Mesenchymal stem cell (in vitro differentiated cells and primary cell): ENCODE results near the gene TFPT.

ENCODE experiments used
- DNase-seq: peaks from one replicate; pipeline ENCODE4 v3.0.0-alpha.2; 2013
- H2AFZ ChIP-seq: one replicate; pipeline ENCODE4 v1.6.1; 2013; ENCODE audit warnings: low read depth, mild to moderate bottlenecking, control low read depth, inconsistent platforms, low read length, moderate library complexity
- H2AK5ac ChIP-seq: 2 replicates; pipeline ENCODE4 v1.6.1; 2013; ENCODE audit warnings: low read length, moderate library complexity, mild to moderate bottlenecking, inconsistent platforms; ENCODE audit not compliant: severe bottlenecking
- H2BK120ac ChIP-seq: one replicate; pipeline ENCODE4 v1.6.1; 2013; ENCODE audit warnings: low read depth, mild to moderate bottlenecking, inconsistent platforms, low read length, moderate library complexity
- H2BK12ac ChIP-seq, 2 experiments: one replicate each; pipeline ENCODE4 v1.6.1; 2013; ENCODE audit warnings: inconsistent platforms in 2 of 2, low read length in 2 of 2, mild to moderate bottlenecking in 2 of 2, moderate library complexity in 2 of 2, control low read depth in 1 of 2
- H2BK15ac ChIP-seq: one replicate; pipeline ENCODE4 v1.6.1; 2013; ENCODE audit warnings: mild to moderate bottlenecking, low read depth, inconsistent platforms; ENCODE audit not compliant: poor library complexity, severe bottlenecking
- H2BK5ac ChIP-seq: 2 replicates; pipeline ENCODE4 v1.6.1; 2013; ENCODE audit warnings: low read depth, mild to moderate bottlenecking, low read length, control low read depth, inconsistent platforms; ENCODE audit not compliant: poor library complexity, severe bottlenecking
- H3K14ac ChIP-seq, 2 experiments: one replicate each; pipeline ENCODE4 v1.6.1; 2013; ENCODE audit warnings: inconsistent platforms in 2 of 2, low read length in 2 of 2, control low read depth in 1 of 2, mild to moderate bottlenecking in 1 of 2, moderate library complexity in 1 of 2
- H3K18ac ChIP-seq, 2 experiments: one replicate each; pipeline ENCODE4 v1.6.1; 2013; ENCODE audit warnings: inconsistent platforms in 2 of 2, low read length in 2 of 2, control low read depth in 1 of 2, low read depth in 1 of 2, mild to moderate bottlenecking in 1 of 2
- H3K23ac ChIP-seq, 2 experiments: one replicate each; pipeline ENCODE4 v1.6.1; 2013; ENCODE audit warnings: inconsistent platforms in 2 of 2, low read length in 2 of 2, mild to moderate bottlenecking in 2 of 2, moderate library complexity in 2 of 2, control low read depth in 1 of 2
- H3K27ac ChIP-seq: 2 replicates; pipeline ENCODE4 v1.5.1; 2013; ENCODE audit warnings: mild to moderate bottlenecking, moderate library complexity, low read length, control low read depth, inconsistent platforms; ENCODE audit not compliant: poor library complexity, severe bottlenecking
- H3K27me3 ChIP-seq, 2 experiments: 2 replicates each; pipeline versions ENCODE4 v1.6.1 to v1.7.0; 2013; ENCODE audit warnings: low read length in 2 of 2, mild to moderate bottlenecking in 2 of 2, moderate library complexity in 2 of 2, control low read depth in 1 of 2, inconsistent platforms in 1 of 2; ENCODE audit not compliant: control insufficient read depth in 1 of 2, insufficient read depth in 1 of 2
- H3K36me3 ChIP-seq, 2 experiments: 2 replicates each; pipeline versions ENCODE4 v1.6.1 to v1.7.0; 2013; ENCODE audit warnings: low read length in 2 of 2, control low read depth in 1 of 2, inconsistent platforms in 1 of 2, low read depth in 1 of 2, mild to moderate bottlenecking in 1 of 2; ENCODE audit not compliant: insufficient read depth in 2 of 2, control insufficient read depth in 1 of 2
- H3K4ac ChIP-seq, 2 experiments: one replicate each; pipeline ENCODE4 v1.6.1; 2013; ENCODE audit warnings: inconsistent platforms in 2 of 2, low read length in 2 of 2, mild to moderate bottlenecking in 2 of 2, moderate library complexity in 2 of 2, control low read depth in 1 of 2, low read depth in 1 of 2
- H3K4me1 ChIP-seq: 2 replicates; pipeline ENCODE4 v1.6.1; 2013; ENCODE audit warnings: low read depth, low read length, control low read depth; ENCODE audit not compliant: control insufficient read depth, insufficient read depth
- H3K4me2 ChIP-seq: 2 replicates; pipeline ENCODE4 v1.6.1; 2013; ENCODE audit warnings: low read length, mild to moderate bottlenecking, inconsistent platforms; ENCODE audit not compliant: poor library complexity, severe bottlenecking
- H3K4me3 ChIP-seq, 2 experiments: 2 replicates each; pipeline versions ENCODE4 v1.5.1 to v1.7.0; 2013; ENCODE audit warnings: low read length in 2 of 2, mild to moderate bottlenecking in 2 of 2, control low read depth in 1 of 2, low read depth in 1 of 2; ENCODE audit not compliant: insufficient read depth in 1 of 2
- H3K79me1 ChIP-seq: replicated peaks from 2 replicates; pipeline ENCODE4 v1.6.1; 2013; ENCODE audit warnings: mild to moderate bottlenecking, control low read depth, low read length, inconsistent platforms; ENCODE audit not compliant: poor library complexity, severe bottlenecking
- H3K9ac ChIP-seq: 2 replicates; pipeline ENCODE4 v1.7.0; 2013; ENCODE audit warnings: mild to moderate bottlenecking, low read length, moderate library complexity
- H3K9me3 ChIP-seq: 2 replicates; pipeline ENCODE4 v1.7.0; 2013; ENCODE audit warnings: mild to moderate bottlenecking, low read length; ENCODE audit not compliant: control insufficient read depth
- H4K8ac ChIP-seq: one replicate; pipeline ENCODE4 v1.6.1; 2013; ENCODE audit warnings: inconsistent platforms, mild to moderate bottlenecking, low read length, moderate library complexity
- H4K91ac ChIP-seq: one replicate; pipeline ENCODE4 v1.6.1; 2013; ENCODE audit warnings: mild to moderate bottlenecking, low read length, inconsistent platforms
- WGBS: methylation state at CpG from one replicate; pipeline ENCODE4 v1.1.7; 2013; ENCODE audit warnings: mixed read lengths; 5-methylcytosine and 5-hydroxymethylcytosine counted together

The TFPT gene

GRCh38 chr19:54124393-54124792 lies 8.9 kb upstream of the TFPT start:
- Histone ChIP-seq H3K27ac (no peak overlapping the region), H3K4me2 (no peak overlapping the region), H3K4me1 (no peaks in the 10 kb centered on the region), H3K36me3 (peaks cover 86 to 100% of the 10 kb centered on the region in 2 experiments), H3K27me3 (no peaks in the 10 kb centered on the region), H3K23ac (no peak overlapping the region), H3K79me1 (peaks cover 22% of the 10 kb centered on the region), H4K91ac (no peak overlapping the region), H3K4me3 (no peak overlapping the region), H2BK15ac (no peak overlapping the region), H2BK12ac (no peak overlapping the region), H3K9ac (no peak overlapping the region), H2BK120ac (no peak overlapping the region), H3K18ac (no peak overlapping the region), H3K14ac (no peak overlapping the region), H3K4ac (no peak overlapping the region), H4K8ac (no peak overlapping the region), H2AK5ac (no peak overlapping the region), H2BK5ac (no peak overlapping the region), H2AFZ (no peak overlapping the region), H3K9me3 (no peaks in the 10 kb centered on the region)
- DNase-seq: no peak
- 98% methylated on average over 19 of the region's 19 CpGs for WGBS

GRCh38 chr19:54123682-54124081 lies 8.2 kb upstream of the TFPT start:
- Histone ChIP-seq H2BK12ac (no peak overlapping the region), H4K8ac (no peak overlapping the region), H3K14ac (no peak overlapping the region), H3K4me3 (no peak overlapping the region), H3K23ac (no peak overlapping the region), H3K36me3 (peaks cover 85 to 94% of the 10 kb centered on the region in 2 experiments), H3K9me3 (no peaks in the 10 kb centered on the region), H3K79me1 (peaks cover 22% of the 10 kb centered on the region), H3K4me1 (no peaks in the 10 kb centered on the region), H2AFZ (no peak overlapping the region), H3K4me2 (no peak overlapping the region), H3K18ac (no peak overlapping the region), H3K27ac (no peak overlapping the region), H4K91ac (no peak overlapping the region), H2BK15ac (no peak overlapping the region), H3K27me3 (no peaks in the 10 kb centered on the region), H2BK5ac (no peak overlapping the region), H2AK5ac (no peak overlapping the region), H3K4ac (no peak overlapping the region), H3K9ac (no peak overlapping the region), H2BK120ac (no peak overlapping the region)
- WGBS: 97% methylated on average over 17 of the region's 17 CpGs
- no peak for DNase-seq

- no peak overlapping the region for H2AK5ac ChIP-seq
- no peak overlapping the region for H3K27ac ChIP-seq
- H3K4me2 ChIP-seq: no peak overlapping the region
- H2BK120ac ChIP-seq: no peak overlapping the region
- peaks cover 39% of the 10 kb centered on the region for H3K79me1 ChIP-seq
- no peak overlapping the region for H4K91ac ChIP-seq
- no peak overlapping the region for H3K14ac ChIP-seq
- H2BK5ac ChIP-seq: no peak overlapping the region
- peaks cover 7% of the 10 kb centered on the region for H3K4me1 ChIP-seq
- no peak overlapping the region for H3K4ac ChIP-seq
- no peak overlapping the region for H3K4me3 ChIP-seq
- no peak overlapping the region for H2BK12ac ChIP-seq
- H3K27me3 ChIP-seq: no peaks in the 10 kb centered on the region
- no peak overlapping the region for H3K23ac ChIP-seq
- no peak for DNase-seq
- H3K36me3 ChIP-seq: peaks cover 77 to 78% of the 10 kb centered on the region in 2 experiments
- no peak overlapping the region for H2AFZ ChIP-seq
- no peak overlapping the region for H3K9ac ChIP-seq
- 98% methylated on average over 10 of the region's 10 CpGs for WGBS
- H3K9me3 ChIP-seq: no peaks in the 10 kb centered on the region
- no peak overlapping the region for H3K18ac ChIP-seq
- no peak overlapping the region for H4K8ac ChIP-seq
- H2BK15ac ChIP-seq: no peak overlapping the region
Measured at GRCh38 chr19:54121259-54121658, 5.8 kb upstream of the TFPT start.

- no peak overlapping the region for H3K23ac ChIP-seq
- H3K36me3 ChIP-seq: peaks cover 33 to 35% of the 10 kb centered on the region in 2 experiments
- no peak overlapping the region for H3K14ac ChIP-seq
- peak overlapping the region; percentile 10 to 32 for H3K4ac ChIP-seq
- H3K4me3 ChIP-seq: peak overlapping the region; percentile 71 to 92
- H2BK12ac ChIP-seq: no peak overlapping the region
- no peak overlapping the region for H3K27ac ChIP-seq
- H2BK5ac ChIP-seq: peak overlapping the region; percentile 21
- H3K4me1 ChIP-seq: peaks cover 17% of the 10 kb centered on the region
- H3K18ac ChIP-seq: peak overlapping the region in 1 of 2 experiments; percentile 27
- H4K91ac ChIP-seq: peak overlapping the region; percentile 55
- H3K27me3 ChIP-seq: no peaks in the 10 kb centered on the region
- peak overlapping the region; percentile 93 for H3K9ac ChIP-seq
- peak overlapping the region; percentile 34 for H2AK5ac ChIP-seq
- no peak for DNase-seq
- no peaks in the 10 kb centered on the region for H3K9me3 ChIP-seq
- peak overlapping the region; percentile 62 for H4K8ac ChIP-seq
- peaks cover 42% of the 10 kb centered on the region for H3K79me1 ChIP-seq
- peak overlapping the region; percentile 23 for H2BK120ac ChIP-seq
- no peak overlapping the region for H2AFZ ChIP-seq
- H2BK15ac ChIP-seq: no peak overlapping the region
- WGBS: 66% methylated on average over 28 of the region's 28 CpGs
- peak overlapping the region; percentile 93 for H3K4me2 ChIP-seq
Measured at GRCh38 chr19:54114340-54115108, 933 bp downstream of the TFPT start.
